Measurements from ENCODE around the gene MFAP3L.
"Not testable (repeated sequence)": the region's sequence is repeated elsewhere in the genome, so short reads cannot be mapped to it uniquely, and the experiment has no call there.

Gene MFAP3L

GRCh38 chr4:170051402-170051801 is 25.2 kb upstream of the MFAP3L start:
- TF ChIP-seq, protein P1, sequence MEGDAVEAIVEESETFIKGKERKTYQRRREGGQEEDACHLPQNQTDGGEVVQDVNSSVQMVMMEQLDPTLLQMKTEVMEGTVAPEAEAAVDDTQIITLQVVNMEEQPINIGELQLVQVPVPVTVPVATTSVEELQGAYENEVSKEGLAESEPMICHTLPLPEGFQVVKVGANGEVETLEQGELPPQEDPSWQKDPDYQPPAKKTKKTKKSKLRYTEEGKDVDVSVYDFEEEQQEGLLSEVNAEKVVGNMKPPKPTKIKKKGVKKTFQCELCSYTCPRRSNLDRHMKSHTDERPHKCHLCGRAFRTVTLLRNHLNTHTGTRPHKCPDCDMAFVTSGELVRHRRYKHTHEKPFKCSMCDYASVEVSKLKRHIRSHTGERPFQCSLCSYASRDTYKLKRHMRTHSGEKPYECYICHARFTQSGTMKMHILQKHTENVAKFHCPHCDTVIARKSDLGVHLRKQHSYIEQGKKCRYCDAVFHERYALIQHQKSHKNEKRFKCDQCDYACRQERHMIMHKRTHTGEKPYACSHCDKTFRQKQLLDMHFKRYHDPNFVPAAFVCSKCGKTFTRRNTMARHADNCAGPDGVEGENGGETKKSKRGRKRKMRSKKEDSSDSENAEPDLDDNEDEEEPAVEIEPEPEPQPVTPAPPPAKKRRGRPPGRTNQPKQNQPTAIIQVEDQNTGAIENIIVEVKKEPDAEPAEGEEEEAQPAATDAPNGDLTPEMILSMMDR (conservative IDR thresholded peaks at IDR 0.05): no peak
- H3K27ac ChIP-seq: no peak overlapping the region

DNA sequence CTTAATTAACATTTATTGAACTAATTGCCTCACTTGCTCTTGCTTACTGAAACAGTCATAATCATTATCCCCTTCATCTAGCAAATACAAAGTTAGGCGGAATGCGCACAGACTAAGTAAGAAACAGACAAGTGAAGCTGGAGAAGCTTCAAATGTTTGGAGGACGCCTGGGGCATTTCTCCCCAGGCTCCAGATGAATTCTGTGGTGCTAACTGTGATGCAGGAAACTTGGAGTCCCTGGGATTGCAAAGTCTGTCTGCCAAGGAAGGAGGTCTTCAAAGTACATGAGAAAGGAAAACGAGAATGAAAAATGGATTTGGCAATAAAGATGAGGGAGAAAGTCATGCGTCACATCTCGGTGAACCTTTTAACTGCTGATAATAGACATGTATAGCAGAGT is 23.6 kb upstream of the MFAP3L start:
- TF ChIP-seq, protein P1 (conservative IDR thresholded peaks at IDR 0.05): no peak
- H3K27ac ChIP-seq: no peak overlapping the region

DNA sequence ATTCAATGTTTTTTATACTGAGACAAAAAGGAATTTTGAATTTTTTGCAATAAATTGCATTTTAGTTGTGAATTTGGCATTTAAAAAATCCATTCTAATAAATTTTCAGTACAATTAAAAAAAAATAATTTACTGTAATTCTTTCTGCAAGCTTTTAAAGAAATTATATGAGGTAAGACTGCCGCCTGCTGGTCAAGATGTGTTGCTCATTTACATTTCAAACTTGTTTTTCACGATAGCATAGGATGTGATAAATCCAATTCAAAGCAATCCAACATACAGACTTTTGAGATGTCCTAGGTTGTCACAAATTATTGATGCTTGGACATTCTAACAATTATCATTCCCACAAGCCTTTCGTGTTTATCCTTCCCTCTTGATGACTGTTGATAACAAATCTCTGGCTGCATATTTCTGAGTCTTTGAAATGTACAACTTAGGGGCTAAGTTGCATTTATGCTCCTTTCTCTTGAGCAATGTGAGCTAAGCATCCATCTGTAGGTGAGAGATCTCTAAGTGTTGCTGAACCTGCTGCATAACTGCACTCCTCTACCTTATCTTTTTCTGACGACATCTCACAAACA is 21.7 kb upstream of the MFAP3L start:
- H3K27ac ChIP-seq: no peak overlapping the region
- TF ChIP-seq, protein P1 (conservative IDR thresholded peaks at IDR 0.05): peak; percentile 86

DNA sequence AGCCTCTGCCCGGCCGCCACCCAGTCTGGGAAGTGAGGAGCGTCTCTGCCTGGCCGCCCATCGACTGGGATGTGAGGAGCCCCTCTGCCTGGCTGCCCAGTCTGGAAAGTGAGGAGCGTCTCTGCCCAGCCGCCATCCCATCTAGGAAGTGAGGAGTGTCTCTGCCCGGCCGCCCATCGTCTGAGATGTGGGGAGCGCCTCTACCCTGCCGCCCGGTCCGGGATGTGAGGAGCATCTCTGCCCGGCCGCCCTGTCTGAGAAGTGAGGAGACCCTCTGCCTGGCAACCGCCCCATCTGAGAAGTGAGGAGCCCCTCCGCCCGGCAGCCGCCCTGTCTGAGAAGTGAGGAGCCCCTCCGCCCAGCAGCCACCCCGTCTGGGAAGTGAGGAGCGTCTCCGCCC is 20.0 kb upstream of the MFAP3L start:
- not testable (repeated sequence) for H3K27ac ChIP-seq

DNA sequence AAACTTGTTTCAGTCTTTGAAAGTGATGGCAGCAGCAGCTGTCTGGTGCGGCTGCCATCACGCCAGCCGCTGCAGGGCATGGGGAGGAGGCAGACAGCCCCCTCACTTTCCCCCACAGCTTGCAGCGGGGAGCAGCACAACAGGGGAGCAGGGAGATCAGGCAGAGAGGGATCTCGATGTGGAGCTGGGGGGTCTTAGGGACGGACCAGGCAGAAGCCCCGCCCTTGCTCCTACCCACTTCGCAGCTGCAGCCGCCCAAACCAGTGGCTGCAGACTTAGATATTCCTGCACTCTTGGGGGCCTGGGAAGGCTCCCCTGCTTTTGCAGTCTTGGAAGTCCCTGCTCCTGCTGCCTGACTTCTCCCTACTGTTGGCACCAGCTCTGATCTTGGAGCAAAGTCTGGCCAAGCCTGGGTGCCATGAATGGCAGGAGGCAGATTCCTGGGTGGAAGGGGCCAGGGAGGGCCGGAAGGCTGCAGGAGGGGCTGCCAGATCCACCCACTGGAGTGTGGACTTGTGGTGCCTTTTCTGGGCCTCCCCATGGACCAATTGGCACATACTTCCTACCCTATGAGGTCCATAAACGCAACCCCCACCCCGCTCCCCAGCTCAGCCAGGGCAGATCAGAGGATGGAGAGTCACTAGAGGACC is 14.0 kb upstream of the MFAP3L start:
- TF ChIP-seq, protein P1 (conservative IDR thresholded peaks at IDR 0.05): no peak
- no peak overlapping the region for H3K27ac ChIP-seq

DNA sequence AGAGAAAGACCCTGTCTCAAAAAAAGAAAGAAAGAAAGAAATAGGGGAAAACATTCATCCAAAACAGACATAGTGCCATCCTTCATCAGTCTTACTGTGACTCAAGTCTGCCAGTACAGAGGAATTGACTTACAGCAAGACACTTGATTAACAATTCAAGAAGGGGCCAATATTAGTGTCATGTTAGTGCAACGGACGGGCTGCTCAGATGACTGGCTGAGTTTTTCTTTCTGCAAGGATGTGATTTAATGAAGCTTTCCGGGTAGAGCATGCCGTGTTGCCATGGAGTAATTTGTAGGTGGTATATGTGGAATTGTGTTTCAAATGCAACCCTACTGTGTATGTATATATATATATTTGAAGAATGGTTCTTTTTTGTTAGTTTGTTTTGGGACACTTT is 12.6 kb upstream of the MFAP3L start:
- TF ChIP-seq, protein P1 (conservative IDR thresholded peaks at IDR 0.05): no peak
- no peak overlapping the region for H3K27ac ChIP-seq

DNA sequence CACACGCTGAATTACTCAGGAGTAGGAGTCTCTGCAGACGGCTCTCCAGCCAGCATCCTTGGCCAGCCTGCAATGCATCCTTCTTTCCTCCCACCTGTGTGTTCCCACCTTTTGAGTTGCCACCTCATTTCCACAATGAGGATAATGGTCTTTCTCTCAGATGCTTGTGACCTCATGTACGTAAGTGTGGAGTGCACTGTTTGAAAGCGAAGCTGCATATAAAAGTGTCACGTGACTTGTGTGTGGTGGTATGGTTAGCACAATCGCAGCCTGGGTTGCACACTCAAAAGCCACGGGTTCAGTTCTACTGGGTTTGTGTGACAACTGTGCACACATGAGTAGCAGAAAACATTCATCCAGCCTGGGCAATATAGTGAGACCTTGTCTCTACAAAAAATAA is 12.0 kb upstream of the MFAP3L start:
- no peak overlapping the region for H3K27ac ChIP-seq
- TF ChIP-seq, protein P1 (conservative IDR thresholded peaks at IDR 0.05): no peak

GRCh38 chr4:170037481-170037880 is 11.3 kb upstream of the MFAP3L start:
- TF ChIP-seq, protein P1 (conservative IDR thresholded peaks at IDR 0.05): no peak
- no peak overlapping the region for H3K27ac ChIP-seq
